Epithelial cell of prostate (primary cell): ENCODE data around the gene CORIN.
A peak's percentile ranks its signal among the peaks of the same experiment; 100 is the strongest.
"Not testable (repeated sequence)": the region's sequence is repeated elsewhere in the genome, so short reads cannot be mapped to it uniquely, and the experiment has no call there.

Experiments
- DNase-seq: peaks from one replicate; pipeline ENCODE4 v3.0.0-alpha.2; 2011; ENCODE audit warnings: low read depth, low spot score
- H3K27ac ChIP-seq: fragments of 450-650 bp; 2 replicates; pipeline ENCODE4 v1.5.1; 2017; ENCODE audit warnings: mild to moderate bottlenecking

The CORIN gene

GRCh38 chr4:47736555-47736954 is 101.3 kb downstream of the CORIN start:
- no peak for DNase-seq
- H3K27ac ChIP-seq: no peak overlapping the region

- H3K27ac ChIP-seq: no peak overlapping the region
- DNase-seq: no peak
Observed at GRCh38 chr4:47736146-47736545, 101.7 kb downstream of the CORIN start.

GRCh38 chr4:47733302-47734175 is 104.3 kb downstream of the CORIN start:
- DNase-seq: no peak
- no peak overlapping the region for H3K27ac ChIP-seq

- DNase-seq: no peak
- no peak overlapping the region for H3K27ac ChIP-seq
Observed at GRCh38 chr4:47731182-47731581, 106.7 kb downstream of the CORIN start.

GRCh38 chr4:47729131-47729680 is 108.7 kb downstream of the CORIN start:
- no peak for DNase-seq

GRCh38 chr4:47721892-47722575 is 115.8 kb downstream of the CORIN start:
- no peak for DNase-seq
- H3K27ac ChIP-seq: no peak overlapping the region

More at GRCh38 chr4:47729131-47729680, 108.7 kb downstream of the CORIN start:
- H3K27ac ChIP-seq: no peak overlapping the region

- no peak for DNase-seq
- no peak overlapping the region for H3K27ac ChIP-seq
Observed at GRCh38 chr4:47721485-47721884, 116.4 kb downstream of the CORIN start.

- DNase-seq: no peak
- no peak overlapping the region for H3K27ac ChIP-seq
Observed at GRCh38 chr4:47720787-47721186, 117.1 kb downstream of the CORIN start.

GRCh38 chr4:47719576-47719975 is 118.3 kb downstream of the CORIN start:
- DNase-seq: no peak
- H3K27ac ChIP-seq: no peak overlapping the region

GRCh38 chr4:47718696-47719095 is 119.2 kb downstream of the CORIN start:
- DNase-seq: no peak
- no peak overlapping the region for H3K27ac ChIP-seq

- H3K27ac ChIP-seq: no peak overlapping the region
- no peak for DNase-seq
Observed at GRCh38 chr4:47717188-47717587, 120.7 kb downstream of the CORIN start.

- peak; percentile 20 for DNase-seq
Observed at GRCh38 chr4:47715716-47716416, 122.0 kb downstream of the CORIN start.

GRCh38 chr4:47714269-47714668 is 123.6 kb downstream of the CORIN start:
- H3K27ac ChIP-seq: no peak overlapping the region
- DNase-seq: no peak

More at GRCh38 chr4:47715716-47716416, 122.0 kb downstream of the CORIN start:
- H3K27ac ChIP-seq: no peak overlapping the region

GRCh38 chr4:47713129-47713834 is 124.6 kb downstream of the CORIN start:
- H3K27ac ChIP-seq: no peak overlapping the region
- DNase-seq: no peak

- DNase-seq: no peak
- no peak overlapping the region for H3K27ac ChIP-seq
Observed at GRCh38 chr4:47711646-47712045, 126.2 kb downstream of the CORIN start.

GRCh38 chr4:47711183-47711582 is 126.7 kb downstream of the CORIN start:
- DNase-seq: no peak
- no peak overlapping the region for H3K27ac ChIP-seq

GRCh38 chr4:47706352-47706751 is 131.5 kb downstream of the CORIN start:
- H3K27ac ChIP-seq, DNase-seq: not testable (repeated sequence)

- no peak overlapping the region for H3K27ac ChIP-seq
- no peak for DNase-seq
Observed at GRCh38 chr4:47705326-47705981, 132.4 kb downstream of the CORIN start.

- H3K27ac ChIP-seq: no peak overlapping the region
- DNase-seq: no peak
Observed at GRCh38 chr4:47704693-47705325, 133.1 kb downstream of the CORIN start.
